Naive B cell (primary cell): ENCODE measurements around the gene IL37. TPM values are rescaled to one million over a fixed set of nuclear protein-coding genes. Genes with fewer than 3 reads are reported as not detected.
A peak's percentile ranks its signal among the peaks of the same experiment; 100 is the strongest.
"Not testable (repeated sequence)": the region's sequence is repeated elsewhere in the genome, so short reads cannot be mapped to it uniquely, and the experiment has no call there.

Experiments used
- ATAC-seq, 2 donors: fragments of 150-1000 bp; cut with Tn5 transposase; 2 replicates each; pipeline ENCODE4 v1.10.0; 2021; ENCODE audit warnings: low read depth in 2 of 2, mild to moderate bottlenecking in 2 of 2, moderate library complexity in 2 of 2
- DNase-seq: peaks from one replicate; pipeline ENCODE4 v3.0.0; 2022
- H3K27ac Mint-ChIP-seq, 6 donors: one replicate each; pipeline ENCODE4 v1.8.0; 2020 to 2022; ENCODE audit warnings: mild to moderate bottlenecking in 6 of 6, mixed read lengths in 6 of 6, moderate library complexity in 5 of 6, inconsistent platforms in 2 of 6
- H3K27me3 Mint-ChIP-seq, 3 donors: one replicate each; pipeline ENCODE4 v1.8.0; 2021 to 2022; ENCODE audit warnings: mixed read lengths in 3 of 3, mild to moderate bottlenecking in 1 of 3
- H3K36me3 Mint-ChIP-seq, 2 donors: one replicate each; pipeline ENCODE4 v1.8.0; 2020 to 2022; ENCODE audit warnings: mixed read lengths in 2 of 2, inconsistent platforms in 1 of 2, mild to moderate bottlenecking in 1 of 2
- H3K4me1 Mint-ChIP-seq, 3 donors: one replicate each; pipeline ENCODE4 v1.8.0; 2020 to 2022; ENCODE audit warnings: mixed read lengths in 3 of 3, inconsistent platforms in 1 of 3, mild to moderate bottlenecking in 1 of 3, moderate library complexity in 1 of 3
- H3K4me3 Mint-ChIP-seq, 8 donors: one replicate each; pipeline ENCODE4 v1.8.0; 2020 to 2022; ENCODE audit warnings: mild to moderate bottlenecking in 8 of 8, mixed read lengths in 8 of 8, moderate library complexity in 8 of 8, inconsistent platforms in 2 of 8
- H3K9me3 Mint-ChIP-seq, 7 donors: one replicate each; pipeline ENCODE4 v1.8.0; 2020 to 2022; ENCODE audit warnings: mixed read lengths in 7 of 7, mild to moderate bottlenecking in 5 of 7, inconsistent platforms in 2 of 7, moderate library complexity in 1 of 7
- polyA plus RNA-seq, 6 donors: library from polyadenylated mRNA; unstranded; fragments of 300-500 nt; fragmentation: Illumina TruSeq; gene quantifications; one replicate each; pipeline ENCODE4 v1.2.3, GENCODE V29; 2021; ENCODE audit warnings: low read depth in 6 of 6

Gene IL37
- polyA plus RNA-seq, 6 donors from 2014 or later, result not detected

- H3K4me3 Mint-ChIP-seq, result no peak overlapping the region
- ATAC-seq (no peak), DNase-seq (no peak)
- no peaks in the 10 kb centered on the region for H3K9me3 Mint-ChIP-seq
- peak overlapping the region in 1 of 6 donors; percentile 44 for H3K27ac Mint-ChIP-seq
- peaks cover 9 to 20% (median 15%) of the 10 kb centered on the region in 3 donors for H3K4me1 Mint-ChIP-seq
- no peaks in the 10 kb centered on the region for H3K36me3 Mint-ChIP-seq
- no peaks in the 10 kb centered on the region for H3K27me3 Mint-ChIP-seq
Observed at GRCh38 chr2:112880696-112881095, 30.3 kb upstream of the IL37 start.

GRCh38 chr2:112881217-112881985, 29.6 kb upstream of the IL37 start:
- Mint-ChIP-seq H3K4me3 (no peak overlapping the region), H3K27ac (peak overlapping the region in 1 of 6 donors; percentile 44), H3K9me3 (no peaks in the 10 kb centered on the region), H3K27me3 (no peaks in the 10 kb centered on the region), H3K4me1 (peaks cover 9 to 20% (median 15%) of the 10 kb centered on the region in 3 donors), H3K36me3 (no peaks in the 10 kb centered on the region)
- ATAC-seq (no peak), DNase-seq (no peak)

- Mint-ChIP-seq H3K9me3 (no peaks in the 10 kb centered on the region), H3K4me1 (peaks cover 9 to 20% (median 15%) of the 10 kb centered on the region in 3 donors), H3K27ac (peak overlapping the region in 1 of 6 donors; percentile 7), H3K4me3 (no peak overlapping the region), H3K27me3 (no peaks in the 10 kb centered on the region), H3K36me3 (no peaks in the 10 kb centered on the region)
- ATAC-seq (no peak), DNase-seq (no peak)
Observed at GRCh38 chr2:112883669-112884068, 27.3 kb upstream of the IL37 start.

- H3K27ac Mint-ChIP-seq, result no peak overlapping the region
- H3K9me3 Mint-ChIP-seq, result no peaks in the 10 kb centered on the region
- H3K4me1 Mint-ChIP-seq, result peaks cover 9 to 18% (median 12%) of the 10 kb centered on the region in 3 donors
- H3K27me3 Mint-ChIP-seq, result no peaks in the 10 kb centered on the region
- H3K4me3 Mint-ChIP-seq, result no peak overlapping the region
- H3K36me3 Mint-ChIP-seq, result no peaks in the 10 kb centered on the region
- peak; percentile 38 for DNase-seq
- ATAC-seq, result peak; percentile 40 to 71
Observed at GRCh38 chr2:112884869-112885505, 26.0 kb upstream of the IL37 start.

DNA sequence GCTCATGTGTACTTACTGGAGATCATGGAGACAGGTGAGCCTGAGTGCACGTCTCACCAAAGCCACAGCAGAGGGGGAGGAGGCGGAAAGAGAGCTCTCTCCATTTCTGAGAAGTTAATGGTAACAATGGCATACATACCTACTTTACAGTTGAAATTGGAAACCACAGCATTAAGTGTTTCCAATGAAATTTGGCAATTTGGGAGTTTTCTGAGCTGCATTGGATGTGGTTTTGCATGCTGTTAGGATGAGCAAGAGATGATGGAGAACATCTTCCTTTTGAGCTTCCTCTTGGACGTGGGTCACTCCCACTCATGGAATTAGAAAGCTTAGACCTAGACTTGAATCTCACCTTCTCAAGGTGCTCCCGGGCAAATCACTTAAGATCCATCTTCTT, 25.5 kb upstream of the IL37 start:
- no peaks in the 10 kb centered on the region for H3K36me3 Mint-ChIP-seq
- H3K9me3 Mint-ChIP-seq, result no peaks in the 10 kb centered on the region
- no peak for DNase-seq
- peaks cover 5 to 13% (median 7%) of the 10 kb centered on the region in 3 donors for H3K4me1 Mint-ChIP-seq
- no peak overlapping the region for H3K4me3 Mint-ChIP-seq
- H3K27ac Mint-ChIP-seq, result no peak overlapping the region
- no peaks in the 10 kb centered on the region for H3K27me3 Mint-ChIP-seq
- ATAC-seq, result no peak

- peak overlapping the region in 1 of 6 donors; percentile 73 for H3K27ac Mint-ChIP-seq
- H3K36me3 Mint-ChIP-seq, result no peaks in the 10 kb centered on the region
- H3K27me3 Mint-ChIP-seq, result no peaks in the 10 kb centered on the region
- H3K4me3 Mint-ChIP-seq, result no peak overlapping the region
- H3K9me3 Mint-ChIP-seq, result no peaks in the 10 kb centered on the region
- DNase-seq, result no peak
- no peak for ATAC-seq
- H3K4me1 Mint-ChIP-seq, result peaks cover 0 to 8% (median 0%) of the 10 kb centered on the region in 3 donors
Observed at GRCh38 chr2:112886291-112886690, 24.7 kb upstream of the IL37 start.

- ATAC-seq (no peak), DNase-seq (no peak)
- H3K4me3 Mint-ChIP-seq, result no peak overlapping the region
- H3K36me3 Mint-ChIP-seq, result no peaks in the 10 kb centered on the region
- no peaks in the 10 kb centered on the region for H3K9me3 Mint-ChIP-seq
- H3K27me3 Mint-ChIP-seq, result no peaks in the 10 kb centered on the region
- peaks cover 0 to 8% (median 0%) of the 10 kb centered on the region in 3 donors for H3K4me1 Mint-ChIP-seq
- no peak overlapping the region for H3K27ac Mint-ChIP-seq
Observed at GRCh38 chr2:112887964-112888749, 22.8 kb upstream of the IL37 start.

GRCh38 chr2:112889976-112890375, 21.0 kb upstream of the IL37 start:
- no peaks in the 10 kb centered on the region for H3K36me3 Mint-ChIP-seq
- no peak overlapping the region for H3K4me3 Mint-ChIP-seq
- H3K9me3 Mint-ChIP-seq, result no peaks in the 10 kb centered on the region
- ATAC-seq (no peak), DNase-seq (no peak)
- H3K27ac Mint-ChIP-seq, result peak overlapping the region in 1 of 6 donors; percentile 57
- H3K4me1 Mint-ChIP-seq, result peaks cover 0 to 1% (median 0%) of the 10 kb centered on the region in 3 donors
- H3K27me3 Mint-ChIP-seq, result no peaks in the 10 kb centered on the region

GRCh38 chr2:112891385-112891831, 19.6 kb upstream of the IL37 start:
- ATAC-seq (no peak), DNase-seq (no peak)
- Mint-ChIP-seq H3K9me3 (no peaks in the 10 kb centered on the region), H3K4me3 (no peak overlapping the region), H3K27ac (peak overlapping the region in 1 of 6 donors; percentile 51), H3K36me3 (no peaks in the 10 kb centered on the region), H3K4me1 (no peaks in the 10 kb centered on the region), H3K27me3 (no peaks in the 10 kb centered on the region)

DNA sequence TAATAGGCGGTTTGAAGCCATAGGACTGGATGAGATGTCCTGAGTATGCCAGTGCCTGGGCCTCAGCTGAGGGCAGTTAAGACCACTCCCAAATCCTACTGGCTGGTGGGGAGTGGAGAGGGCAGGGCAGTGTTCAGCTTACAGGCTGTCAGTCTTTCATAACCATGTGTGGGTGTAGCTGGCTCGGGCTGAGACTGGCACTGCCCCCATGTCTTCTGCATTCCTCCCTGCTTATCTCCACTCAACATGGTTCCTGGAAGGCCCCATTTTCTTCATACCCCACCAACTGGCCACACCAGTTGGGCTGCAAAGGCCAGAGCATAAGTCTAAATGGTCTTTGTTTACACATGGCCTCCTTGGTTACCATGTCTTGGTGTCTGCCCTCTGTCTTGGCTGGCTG, 17.2 kb upstream of the IL37 start:
- ATAC-seq (no peak), DNase-seq (no peak)
- no peak overlapping the region for H3K27ac Mint-ChIP-seq
- H3K4me1 Mint-ChIP-seq, result no peaks in the 10 kb centered on the region
- peaks cover 0 to 2% (median 0%) of the 10 kb centered on the region in 7 donors for H3K9me3 Mint-ChIP-seq
- no peaks in the 10 kb centered on the region for H3K36me3 Mint-ChIP-seq
- H3K4me3 Mint-ChIP-seq, result no peak overlapping the region
- H3K27me3 Mint-ChIP-seq, result peaks cover 4 to 7% (median 6%) of the 10 kb centered on the region in 3 donors

- Mint-ChIP-seq H3K4me3 (no peak overlapping the region), H3K9me3 (peaks cover 0 to 3% (median 0%) of the 10 kb centered on the region in 7 donors), H3K36me3 (no peaks in the 10 kb centered on the region), H3K27me3 (peaks cover 4 to 8% (median 6%) of the 10 kb centered on the region in 3 donors), H3K4me1 (no peaks in the 10 kb centered on the region), H3K27ac (no peak overlapping the region)
- no peak for DNase-seq
- ATAC-seq, result no peak
Observed at GRCh38 chr2:112896909-112897623, 13.9 kb upstream of the IL37 start.

GRCh38 chr2:112897624-112897978, 13.4 kb upstream of the IL37 start:
- Mint-ChIP-seq H3K27me3 (peaks cover 4 to 8% (median 6%) of the 10 kb centered on the region in 3 donors), H3K4me1 (no peaks in the 10 kb centered on the region), H3K36me3 (no peaks in the 10 kb centered on the region), H3K4me3 (no peak overlapping the region), H3K27ac (no peak overlapping the region), H3K9me3 (peaks cover 0 to 3% (median 0%) of the 10 kb centered on the region in 7 donors)
- DNase-seq, result no peak
- no peak for ATAC-seq

GRCh38 chr2:112901431-112902065, 9.4 kb upstream of the IL37 start:
- not testable (repeated sequence) for ATAC-seq, H3K4me3 Mint-ChIP-seq, H3K4me1 Mint-ChIP-seq, H3K9me3 Mint-ChIP-seq, H3K27ac Mint-ChIP-seq, DNase-seq, H3K27me3 Mint-ChIP-seq, H3K36me3 Mint-ChIP-seq
